ENCODE measurements around the gene ZCWPW2.
A peak's percentile ranks its signal among the peaks of the same experiment; 100 is the strongest.

- TF ChIP-seq, protein P1, sequence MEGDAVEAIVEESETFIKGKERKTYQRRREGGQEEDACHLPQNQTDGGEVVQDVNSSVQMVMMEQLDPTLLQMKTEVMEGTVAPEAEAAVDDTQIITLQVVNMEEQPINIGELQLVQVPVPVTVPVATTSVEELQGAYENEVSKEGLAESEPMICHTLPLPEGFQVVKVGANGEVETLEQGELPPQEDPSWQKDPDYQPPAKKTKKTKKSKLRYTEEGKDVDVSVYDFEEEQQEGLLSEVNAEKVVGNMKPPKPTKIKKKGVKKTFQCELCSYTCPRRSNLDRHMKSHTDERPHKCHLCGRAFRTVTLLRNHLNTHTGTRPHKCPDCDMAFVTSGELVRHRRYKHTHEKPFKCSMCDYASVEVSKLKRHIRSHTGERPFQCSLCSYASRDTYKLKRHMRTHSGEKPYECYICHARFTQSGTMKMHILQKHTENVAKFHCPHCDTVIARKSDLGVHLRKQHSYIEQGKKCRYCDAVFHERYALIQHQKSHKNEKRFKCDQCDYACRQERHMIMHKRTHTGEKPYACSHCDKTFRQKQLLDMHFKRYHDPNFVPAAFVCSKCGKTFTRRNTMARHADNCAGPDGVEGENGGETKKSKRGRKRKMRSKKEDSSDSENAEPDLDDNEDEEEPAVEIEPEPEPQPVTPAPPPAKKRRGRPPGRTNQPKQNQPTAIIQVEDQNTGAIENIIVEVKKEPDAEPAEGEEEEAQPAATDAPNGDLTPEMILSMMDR (IDR thresholded peaks at IDR 0.05; ENCODE audit: low read depth, low read length, poor library complexity, severe bottlenecking), result peak; percentile 66
- TF ChIP-seq EZH2phosphoT487 (IDR thresholded peaks at IDR 0.05; ENCODE audit: borderline replicate concordance, low read length), result no peak
Observed at GRCh38 chr3:28328188-28329151, 20.1 kb upstream of the ZCWPW2 start.
